Mucosa of stomach (tissue), 1 donor: Measurements from ENCODE around the gene UCN3.

Experiments
- H3K27me3 ChIP-seq: one replicate; pipeline ENCODE4 v1.7.0; 2013; ENCODE audit warnings: mild to moderate bottlenecking, low read length; ENCODE audit not compliant: control insufficient read depth, insufficient read depth
- H3K36me3 ChIP-seq: one replicate; pipeline ENCODE4 v1.7.0; 2013; ENCODE audit warnings: low read length; ENCODE audit not compliant: control insufficient read depth, insufficient read depth
- H3K4me1 ChIP-seq: one replicate; pipeline ENCODE4 v1.7.0; 2013; ENCODE audit warnings: mild to moderate bottlenecking, low read length; ENCODE audit not compliant: control insufficient read depth, insufficient read depth
- H3K4me3 ChIP-seq: one replicate; pipeline ENCODE4 v1.7.0; 2013; ENCODE audit warnings: low read length
- H3K9ac ChIP-seq: one replicate; pipeline ENCODE4 v1.7.0; 2013; ENCODE audit warnings: mild to moderate bottlenecking, low read length, moderate library complexity
- H3K9me3 ChIP-seq: one replicate; pipeline ENCODE4 v1.7.0; 2013; ENCODE audit warnings: mild to moderate bottlenecking, low read length, moderate library complexity; ENCODE audit not compliant: control insufficient read depth
- donor health status: Pancreatic carcinoma.

UCN3 gene

DNA sequence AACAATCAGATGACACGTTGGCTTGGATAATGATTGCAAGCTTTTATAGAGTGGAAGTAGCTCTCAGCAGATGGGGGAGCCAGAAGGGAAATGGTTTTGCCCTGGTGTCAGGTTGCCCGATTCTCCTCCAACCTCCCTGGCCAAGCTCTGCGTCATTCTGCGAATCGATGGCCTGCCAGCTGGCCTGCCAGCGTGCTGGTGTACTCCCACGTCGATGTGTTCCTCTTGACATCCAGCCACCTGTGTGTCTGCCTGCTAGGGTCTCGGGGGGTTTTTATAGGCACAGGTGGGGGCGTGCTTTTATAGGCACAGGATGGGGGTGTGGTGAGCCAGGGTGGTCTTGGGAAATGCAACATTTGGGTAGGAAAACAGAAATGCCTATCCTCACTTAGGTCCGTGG lies 52.2 kb downstream of the UCN3 start:
- Histone ChIP-seq H3K36me3 (no peaks in the 10 kb centered on the region), H3K9ac (no peak overlapping the region), H3K4me3 (no peak overlapping the region), H3K27me3 (no peaks in the 10 kb centered on the region), H3K9me3 (no peaks in the 10 kb centered on the region), H3K4me1 (peaks cover 3% of the 10 kb centered on the region)

DNA sequence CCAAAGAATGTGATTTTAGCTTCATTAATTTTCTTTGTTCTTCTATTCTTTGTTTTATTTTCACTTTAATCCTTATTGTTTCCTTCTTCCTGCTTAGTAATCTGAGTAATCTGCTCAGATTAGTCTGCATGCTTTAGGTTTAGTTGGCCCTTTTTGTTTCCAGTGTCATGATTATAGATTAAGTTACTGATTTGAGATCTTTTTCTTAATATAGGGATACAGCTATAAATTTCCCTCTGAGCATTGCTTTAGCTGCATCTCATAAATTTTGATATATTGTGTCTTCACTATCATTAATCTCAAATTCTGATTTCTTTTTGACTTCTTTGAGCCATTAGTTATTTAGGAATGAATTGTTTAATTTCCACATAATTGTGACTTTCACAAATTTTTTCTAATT lies 53.8 kb downstream of the UCN3 start:
- H3K9me3 ChIP-seq, result no peaks in the 10 kb centered on the region
- H3K9ac ChIP-seq, result no peak overlapping the region
- no peak overlapping the region for H3K4me3 ChIP-seq
- no peaks in the 10 kb centered on the region for H3K4me1 ChIP-seq
- no peaks in the 10 kb centered on the region for H3K27me3 ChIP-seq
- no peaks in the 10 kb centered on the region for H3K36me3 ChIP-seq

DNA sequence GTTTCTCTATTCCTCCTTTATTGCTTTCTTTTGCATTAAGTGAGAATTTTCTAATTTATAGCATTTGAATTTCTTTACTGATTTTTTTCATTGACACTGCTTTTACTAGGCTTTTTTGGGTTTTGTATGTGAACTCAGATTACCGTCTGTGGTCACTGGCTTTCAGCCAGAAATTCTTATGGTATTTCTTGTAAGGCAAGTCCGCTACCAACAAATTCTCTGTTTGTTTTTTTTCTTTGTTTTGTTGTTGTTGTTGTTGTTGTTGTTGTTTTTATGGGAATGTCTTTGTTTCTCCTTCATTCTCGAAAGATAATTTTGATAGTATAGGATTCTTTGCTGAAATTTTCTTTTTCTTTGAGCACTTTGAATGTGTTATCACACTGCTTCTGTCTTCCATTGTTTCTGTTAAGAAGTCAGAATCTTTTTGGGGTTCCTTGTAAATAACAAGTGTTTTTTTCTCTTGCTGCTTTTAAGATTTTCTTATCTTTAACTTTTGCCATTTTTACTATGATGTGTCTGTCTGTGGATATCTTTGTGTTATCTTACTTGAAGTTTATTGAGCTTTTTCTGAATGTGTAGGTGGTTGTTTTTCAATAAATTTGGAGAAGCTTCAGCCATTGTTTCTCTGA lies 54.8 kb downstream of the UCN3 start:
- H3K27me3 ChIP-seq, result no peaks in the 10 kb centered on the region
- no peaks in the 10 kb centered on the region for H3K36me3 ChIP-seq
- no peak overlapping the region for H3K9ac ChIP-seq
- no peaks in the 10 kb centered on the region for H3K9me3 ChIP-seq
- H3K4me3 ChIP-seq, result no peak overlapping the region
- H3K4me1 ChIP-seq, result no peaks in the 10 kb centered on the region

DNA sequence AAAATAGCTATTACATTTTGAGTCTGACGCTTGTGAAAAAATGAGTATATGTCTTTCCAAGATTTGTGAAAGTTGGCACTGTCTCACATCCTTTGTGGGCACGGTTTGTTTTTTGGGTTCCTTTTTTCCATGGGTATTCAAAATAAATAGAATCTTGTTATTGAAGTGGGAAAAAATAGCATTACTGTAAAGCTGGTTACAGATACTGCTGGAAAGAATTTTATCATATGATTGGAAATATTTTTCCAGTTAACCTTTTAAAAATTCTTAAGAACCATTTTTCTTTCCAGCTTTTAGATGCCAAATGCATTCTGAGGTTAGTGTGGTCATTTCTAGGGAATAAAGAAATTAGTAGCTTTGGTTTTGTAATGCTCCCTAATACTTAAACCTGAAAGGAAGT lies 59.0 kb downstream of the UCN3 start:
- no peak overlapping the region for H3K9ac ChIP-seq
- no peaks in the 10 kb centered on the region for H3K4me1 ChIP-seq
- no peaks in the 10 kb centered on the region for H3K36me3 ChIP-seq
- H3K9me3 ChIP-seq, result no peaks in the 10 kb centered on the region
- H3K4me3 ChIP-seq, result no peak overlapping the region
- H3K27me3 ChIP-seq, result no peaks in the 10 kb centered on the region
